Mammary epithelial cell (primary cell): ENCODE data around the gene ANKRD39.

ENCODE experiments used
- EZH2 ChIP-seq: IDR thresholded peaks from 2 replicates; pipeline ENCODE4 v1.6.1; 2012; ENCODE audit warnings: low read length, inconsistent platforms, borderline replicate concordance
- TF ChIP-seq, protein P1 (sequence below), 2 donors: IDR thresholded peaks in 1 of 2; conservative IDR thresholded peaks in 1 of 2; 2 replicates each; pipeline ENCODE4 v1.5.1; 2011 to 2012; ENCODE audit warnings: inconsistent platforms in 2 of 2, low read length in 2 of 2, mild to moderate bottlenecking in 2 of 2, control low read depth in 1 of 2, low read depth in 1 of 2; ENCODE audit not compliant: insufficient read depth in 1 of 2; ENCODE audit errors: extremely low read depth in 1 of 2

DNA sequence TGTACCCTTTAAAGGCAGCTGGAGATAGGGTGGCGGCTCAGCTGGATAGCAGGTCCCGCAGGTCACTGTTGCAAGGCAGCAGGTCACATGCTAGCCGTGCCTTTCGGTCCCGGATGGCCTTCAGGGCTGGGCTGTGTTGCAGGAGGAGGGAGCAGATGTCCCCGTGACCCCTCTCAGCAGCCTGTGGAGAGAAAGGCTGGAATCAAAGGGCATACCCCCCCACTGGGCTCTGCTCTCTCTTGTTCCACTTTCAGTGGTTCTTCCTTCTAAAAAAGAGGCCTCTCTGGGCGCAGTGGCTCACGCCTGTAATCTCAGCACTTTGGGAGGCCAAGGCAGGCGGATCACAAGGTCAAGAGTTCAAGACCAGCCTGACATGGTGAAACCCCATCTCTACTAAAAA lies 9.6 kb downstream of the ANKRD39 start:
- TF ChIP-seq, protein P1, sequence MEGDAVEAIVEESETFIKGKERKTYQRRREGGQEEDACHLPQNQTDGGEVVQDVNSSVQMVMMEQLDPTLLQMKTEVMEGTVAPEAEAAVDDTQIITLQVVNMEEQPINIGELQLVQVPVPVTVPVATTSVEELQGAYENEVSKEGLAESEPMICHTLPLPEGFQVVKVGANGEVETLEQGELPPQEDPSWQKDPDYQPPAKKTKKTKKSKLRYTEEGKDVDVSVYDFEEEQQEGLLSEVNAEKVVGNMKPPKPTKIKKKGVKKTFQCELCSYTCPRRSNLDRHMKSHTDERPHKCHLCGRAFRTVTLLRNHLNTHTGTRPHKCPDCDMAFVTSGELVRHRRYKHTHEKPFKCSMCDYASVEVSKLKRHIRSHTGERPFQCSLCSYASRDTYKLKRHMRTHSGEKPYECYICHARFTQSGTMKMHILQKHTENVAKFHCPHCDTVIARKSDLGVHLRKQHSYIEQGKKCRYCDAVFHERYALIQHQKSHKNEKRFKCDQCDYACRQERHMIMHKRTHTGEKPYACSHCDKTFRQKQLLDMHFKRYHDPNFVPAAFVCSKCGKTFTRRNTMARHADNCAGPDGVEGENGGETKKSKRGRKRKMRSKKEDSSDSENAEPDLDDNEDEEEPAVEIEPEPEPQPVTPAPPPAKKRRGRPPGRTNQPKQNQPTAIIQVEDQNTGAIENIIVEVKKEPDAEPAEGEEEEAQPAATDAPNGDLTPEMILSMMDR (conservative IDR thresholded peaks at IDR 0.05 in 1 of 2, IDR thresholded peaks at IDR 0.05 in 1 of 2; ENCODE audit: extremely low read depth in 1 of 2, insufficient read depth in 1 of 2, low read depth in 1 of 2, low read length in 2 of 2): no peak
- TF ChIP-seq EZH2: no peak
